Peyer's patch (tissue), 4 donors: ENCODE measurements around the gene CCZ1B. TPM values are rescaled to one million over a fixed set of nuclear protein-coding genes. Genes with fewer than 3 reads are reported as not detected.
"Not testable (repeated sequence)": the region's sequence is repeated elsewhere in the genome, so short reads cannot be mapped to it uniquely, and the experiment has no call there.

Experiments used
- DNase-seq, 3 donors: peaks; one replicate each; pipeline ENCODE4 v3.0.0-alpha.2; 2017 to 2019
- H3K27ac ChIP-seq, 4 donors: fragments of 200-600 bp; sonication (generic); one replicate each; pipeline ENCODE4 v1.5.1; 2016 to 2019
- H3K27me3 ChIP-seq, 2 donors: fragments of 200-600 bp; sonication (generic); one replicate each; pipeline ENCODE4 v1.5.1; 2019
- H3K36me3 ChIP-seq, 3 donors: fragments of 200-600 bp; sonication (generic); one replicate each; pipeline ENCODE4 v1.5.1; 2016 to 2019
- H3K4me1 ChIP-seq, 4 donors: fragments of 200-600 bp; sonication (generic); one replicate each; pipeline ENCODE4 v1.5.1; 2016 to 2019
- H3K4me3 ChIP-seq, 4 donors: fragments of 200-600 bp; sonication (generic); 1 replicate in 3 of 4; 2 replicates in 1 of 4; pipeline ENCODE4 v1.5.1; 2016 to 2019; ENCODE audit warnings: mild to moderate bottlenecking in 1 of 4
- H3K9me3 ChIP-seq, 4 donors: fragments of 200-600 bp; sonication (generic); one replicate each; pipeline ENCODE4 v1.5.1; 2016 to 2019; ENCODE audit warnings: mild to moderate bottlenecking in 1 of 4
- CTCF ChIP-seq, 6 experiments: fragments of 450-650 bp in 4 of 6; fragments of 200-600 bp in 2 of 6; sonication (generic) in 1 of 6; IDR thresholded peaks; one replicate each; pipeline ENCODE4 v1.5.1; 2017 to 2019; ENCODE audit warnings: antibody characterized with exemption in 6 of 6, mild to moderate bottlenecking in 3 of 6, moderate library complexity in 1 of 6
- POLR2A ChIP-seq, 2 donors: fragments of 450-650 bp; IDR thresholded peaks; one replicate each; pipeline ENCODE4 v1.5.1; 2017; ENCODE audit warnings: antibody characterized with exemption in 2 of 2, mild to moderate bottlenecking in 2 of 2, moderate library complexity in 2 of 2
- total RNA-seq, 4 donors: library from RNA; depleted of rRNA; stranded (reverse); fragments of >200 nt; gene quantifications; one replicate each; pipeline ENCODE4 v1.1.0, GENCODE V29; 2016

CCZ1B gene
- total RNA-seq, 4 donors from 2014 or later = 73.7 to 253 (median 131) TPM

GRCh38 chr7:6847751-6848150 lies 21.7 kb upstream of the CCZ1B start:
- not testable (repeated sequence) for H3K9me3 ChIP-seq, H3K27me3 ChIP-seq, H3K27ac ChIP-seq, H3K4me3 ChIP-seq, H3K4me1 ChIP-seq, H3K36me3 ChIP-seq, DNase-seq

- not testable (repeated sequence) for H3K4me1 ChIP-seq, DNase-seq, H3K27me3 ChIP-seq, H3K27ac ChIP-seq, H3K36me3 ChIP-seq, H3K9me3 ChIP-seq, H3K4me3 ChIP-seq
Observed at GRCh38 chr7:6845971-6846449, 19.9 kb upstream of the CCZ1B start.

- not testable (repeated sequence) for H3K27ac ChIP-seq, H3K9me3 ChIP-seq, DNase-seq, H3K36me3 ChIP-seq, H3K4me3 ChIP-seq, H3K4me1 ChIP-seq, H3K27me3 ChIP-seq
Observed at GRCh38 chr7:6843654-6844053, 17.6 kb upstream of the CCZ1B start.

GRCh38 chr7:6843092-6843491 lies 17.0 kb upstream of the CCZ1B start:
- DNase-seq, H3K4me3 ChIP-seq, H3K27ac ChIP-seq, H3K36me3 ChIP-seq, H3K9me3 ChIP-seq, H3K4me1 ChIP-seq, H3K27me3 ChIP-seq: not testable (repeated sequence)

- H3K4me1 ChIP-seq, H3K27ac ChIP-seq, H3K4me3 ChIP-seq, H3K36me3 ChIP-seq, H3K27me3 ChIP-seq, DNase-seq, H3K9me3 ChIP-seq: not testable (repeated sequence)
Observed at GRCh38 chr7:6842278-6842921, 16.3 kb upstream of the CCZ1B start.

- not testable (repeated sequence) for H3K27ac ChIP-seq, H3K27me3 ChIP-seq, H3K4me1 ChIP-seq, H3K36me3 ChIP-seq, DNase-seq, H3K9me3 ChIP-seq, H3K4me3 ChIP-seq
Observed at GRCh38 chr7:6837081-6837480, 11.0 kb upstream of the CCZ1B start.

- not testable (repeated sequence) for H3K9me3 ChIP-seq, H3K27me3 ChIP-seq, H3K4me3 ChIP-seq, DNase-seq, H3K4me1 ChIP-seq, H3K36me3 ChIP-seq, H3K27ac ChIP-seq
Observed at GRCh38 chr7:6835521-6835920, 9.4 kb upstream of the CCZ1B start.

- no peak for DNase-seq
- Histone ChIP-seq H3K27me3 (no peaks in the 10 kb centered on the region), H3K27ac (no peak overlapping the region), H3K4me3 (no peak overlapping the region), H3K9me3 (no peaks in the 10 kb centered on the region), H3K36me3 (no peaks in the 10 kb centered on the region), H3K4me1 (no peaks in the 10 kb centered on the region)
- TF ChIP-seq POLR2A (IDR thresholded peaks at IDR 0.05) (no peak), CTCF (IDR thresholded peaks at IDR 0.05) (no peak)
Observed at GRCh38 chr7:6833636-6834035, 7.6 kb upstream of the CCZ1B start.

- Histone ChIP-seq H3K27ac (no peak overlapping the region), H3K4me3 (no peak overlapping the region), H3K4me1 (no peaks in the 10 kb centered on the region), H3K9me3 (no peaks in the 10 kb centered on the region), H3K27me3 (no peaks in the 10 kb centered on the region), H3K36me3 (no peaks in the 10 kb centered on the region)
- no peak for DNase-seq
- TF ChIP-seq CTCF (IDR thresholded peaks at IDR 0.05) (no peak), POLR2A (IDR thresholded peaks at IDR 0.05) (no peak)
Observed at GRCh38 chr7:6831018-6831725, 5.1 kb upstream of the CCZ1B start.

- H3K27ac ChIP-seq, H3K4me3 ChIP-seq, H3K9me3 ChIP-seq, H3K4me1 ChIP-seq, H3K36me3 ChIP-seq, H3K27me3 ChIP-seq, DNase-seq: not testable (repeated sequence)
Observed at GRCh38 chr7:6830026-6830425, 4.0 kb upstream of the CCZ1B start.

- H3K27ac ChIP-seq, H3K36me3 ChIP-seq, H3K9me3 ChIP-seq, DNase-seq, H3K4me1 ChIP-seq, H3K4me3 ChIP-seq, H3K27me3 ChIP-seq: not testable (repeated sequence)
Observed at GRCh38 chr7:6829616-6830015, 3.5 kb upstream of the CCZ1B start.

- H3K4me3 ChIP-seq, H3K27ac ChIP-seq, DNase-seq, H3K27me3 ChIP-seq, H3K36me3 ChIP-seq, H3K4me1 ChIP-seq, H3K9me3 ChIP-seq: not testable (repeated sequence)
Observed at GRCh38 chr7:6827180-6827579, 1.1 kb upstream of the CCZ1B start.
